ENCODE results near the gene ADAMTS2. TPM values are rescaled to one million over a fixed set of nuclear protein-coding genes. Genes with fewer than 3 reads are reported as not detected.

The ADAMTS2 gene
- total and polyA plus RNA-seq, 2 of the 8 experiments (the other 6 are each of a cell fraction or from before 2014, with no cell fraction given) = 6.6 to 7.3 TPM

DNA sequence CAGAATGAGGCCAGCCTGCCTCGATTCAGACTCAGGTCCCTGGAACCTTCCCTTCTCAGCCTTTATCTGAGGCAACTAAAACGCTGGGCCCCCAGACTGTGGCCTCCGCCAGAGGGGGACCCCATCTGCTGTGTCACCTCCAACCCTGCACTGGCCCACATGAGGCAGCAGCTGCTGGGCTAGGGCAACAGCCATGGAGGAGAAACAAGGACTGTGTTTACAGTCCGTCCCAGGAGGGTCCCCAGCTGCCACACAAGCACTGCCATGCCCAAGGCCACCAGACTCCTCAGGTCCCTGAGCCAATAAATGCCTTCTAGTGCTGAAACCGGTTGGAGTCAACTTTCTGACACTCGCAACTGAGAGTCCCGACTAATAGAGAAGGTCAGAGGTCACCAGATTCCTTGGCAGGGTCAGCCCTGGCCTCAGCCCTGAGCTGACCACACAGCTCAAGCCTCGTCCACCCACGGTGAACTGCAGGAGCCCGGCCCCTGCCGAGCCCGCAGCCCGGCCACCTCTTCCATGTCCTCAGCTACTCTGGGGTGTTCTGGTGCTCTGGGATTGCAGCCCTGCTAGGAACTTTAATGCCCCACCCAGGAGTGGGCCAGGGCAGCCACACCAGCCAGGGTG, 208.1 kb downstream of the ADAMTS2 start:
- no peak overlapping the region for H2BK5ac ChIP-seq (ENCODE audit: low read depth, low read length)
- H3K9me3 ChIP-seq (ENCODE audit: insufficient read depth in 2 of 2, low read depth in 1 of 2, low read length in 1 of 2) = peaks cover 0 to 3% of the 10 kb centered on the region in 2 experiments; a peak in 2 of 4 replicates
- no peak overlapping the region for H3K56ac ChIP-seq (replicated peaks; ENCODE audit: insufficient read length, low read depth, low read length)
- H3K27me3 ChIP-seq (replicated peaks in 1 of 4; ENCODE audit: control insufficient read depth in 3 of 4, extremely low read depth in 1 of 4, insufficient read depth in 3 of 4, low read length in 3 of 4) = no peaks in the 10 kb centered on the region
- H3K79me2 ChIP-seq (ENCODE audit: control insufficient read depth in 1 of 2, insufficient read depth in 2 of 2, low read length in 2 of 2) = no peaks in the 10 kb centered on the region
- H2BK12ac ChIP-seq (ENCODE audit: low read depth, low read length) = no peak overlapping the region
- no peak overlapping the region for H3K27ac ChIP-seq (ENCODE audit: low read depth, low read length)
- ChIA-PET POLR2A (ENCODE audit: partially characterized antibody) (no interaction called here), CTCF (ENCODE audit: partially characterized antibody) (interaction anchor here (1.0 kb wide), 1 partner anchor 20 kb away, joined by 3 read pairs; no protein-coding TSS in a partner anchor)
- H3K9ac ChIP-seq (replicated peaks in 1 of 4; ENCODE audit: extremely low read depth in 1 of 4, low read depth in 3 of 4, low read length in 3 of 4) = no peak overlapping the region
- H3K4ac ChIP-seq (replicated peaks; ENCODE audit: insufficient read length, low read depth, low read length) = no peak overlapping the region
- DNase-seq (ENCODE audit: low read depth in 1 of 2, low spot score in 2 of 2) (no peak), FAIRE-seq (no peak)
- H4K20me1 ChIP-seq (replicated peaks in 1 of 2; ENCODE audit: control insufficient read depth in 1 of 2, insufficient read depth in 2 of 2, low read length in 2 of 2) = no peaks in the 10 kb centered on the region
- no peak overlapping the region for H2AFZ ChIP-seq (ENCODE audit: low read length)
- no peak overlapping the region for H2BK120ac ChIP-seq (replicated peaks; ENCODE audit: low read depth, low read length)
- H3K79me1 ChIP-seq (ENCODE audit: low read depth, low read length) = no peaks in the 10 kb centered on the region
- no peak overlapping the region for H3K4me3 ChIP-seq (ENCODE audit: extremely low read depth in 1 of 4, insufficient read depth in 2 of 4, low read depth in 3 of 4, low read length in 4 of 4)
- no peak overlapping the region for H3K18ac ChIP-seq (ENCODE audit: extremely low read depth, low read length)
- H4K91ac ChIP-seq (replicated peaks; ENCODE audit: insufficient read length, low read length) = no peak overlapping the region
- H3K4me1 ChIP-seq (replicated peaks in 1 of 4; ENCODE audit: control insufficient read depth in 3 of 4, insufficient read depth in 4 of 4, low read length in 3 of 4) = peaks cover 0 to 3% (median 0%) of the 10 kb centered on the region in 4 experiments; a peak in 2 of 7 replicates
- H3K4me2 ChIP-seq (ENCODE audit: insufficient read depth in 1 of 2, low read depth in 2 of 2, low read length in 2 of 2) = no peak overlapping the region
- no peak overlapping the region for H4K5ac ChIP-seq (ENCODE audit: insufficient read length, low read depth, low read length)
- H3K23me2 ChIP-seq (ENCODE audit: low read depth, low read length) = no peaks in the 10 kb centered on the region
- no peak overlapping the region for H4K8ac ChIP-seq (ENCODE audit: extremely low read depth, insufficient read depth, low read length)
- WGBS, 2 experiments (ENCODE audit: extremely low coverage in 1 of 2, insufficient coverage in 1 of 2, insufficient read length in 1 of 2, insufficient replicate concordance in 2 of 2, low coverage in 1 of 2, low lambda C conversion rate in 2 of 2, missing lambda C conversion rate in 1 of 2) = 77% methylated on average over 13 of the region's 13 CpGs; no CpG with 5 or more reads in 1 of the 2 experiments
- no peak overlapping the region for H2BK15ac ChIP-seq (ENCODE audit: low read length)
- no peak overlapping the region for H3K14ac ChIP-seq (ENCODE audit: insufficient read length)
- H2BK20ac ChIP-seq (ENCODE audit: low read length) = no peak overlapping the region
- no peaks in the 10 kb centered on the region for H3K36me3 ChIP-seq (ENCODE audit: control insufficient read depth in 2 of 4, insufficient read depth in 4 of 4, low read length in 3 of 4)
- H2AK5ac ChIP-seq (ENCODE audit: low read depth, low read length) = no peak overlapping the region
- no peak overlapping the region for H3K23ac ChIP-seq (ENCODE audit: insufficient read length)
- TF ChIP-seq POLR2A (IDR thresholded peaks at IDR 0.05; ENCODE audit: control extremely low read depth in 1 of 2, low read depth in 2 of 2, low read length in 2 of 2) (no peak), RFX5 (IDR thresholded peaks at IDR 0.05; ENCODE audit: borderline replicate concordance, low read depth, low read length) (no peak), CTBP2 (IDR thresholded peaks at IDR 0.05; ENCODE audit: borderline replicate concordance, insufficient read depth, insufficient read length, low read length) (no peak), HDAC6 (IDR thresholded peaks at IDR 0.05; ENCODE audit: low read depth, low read length) (no peak), EZH2 (IDR thresholded peaks at IDR 0.05; ENCODE audit: low read depth, low read length, severe bottlenecking) (no peak), SP1 (IDR thresholded peaks at IDR 0.05; ENCODE audit: low read depth, low read length) (no peak), RAD21 (IDR thresholded peaks at IDR 0.05 in 1 of 2, conservative IDR thresholded peaks at IDR 0.05 in 1 of 2; ENCODE audit: low read depth in 2 of 2, low read length in 2 of 2) (no peak), SAP30 (IDR thresholded peaks at IDR 0.05; ENCODE audit: insufficient read depth, insufficient replicate concordance, low read length) (no peak), SP4 (IDR thresholded peaks at IDR 0.05; ENCODE audit: low read length) (no peak)
- TF ChIP-seq, protein P1, sequence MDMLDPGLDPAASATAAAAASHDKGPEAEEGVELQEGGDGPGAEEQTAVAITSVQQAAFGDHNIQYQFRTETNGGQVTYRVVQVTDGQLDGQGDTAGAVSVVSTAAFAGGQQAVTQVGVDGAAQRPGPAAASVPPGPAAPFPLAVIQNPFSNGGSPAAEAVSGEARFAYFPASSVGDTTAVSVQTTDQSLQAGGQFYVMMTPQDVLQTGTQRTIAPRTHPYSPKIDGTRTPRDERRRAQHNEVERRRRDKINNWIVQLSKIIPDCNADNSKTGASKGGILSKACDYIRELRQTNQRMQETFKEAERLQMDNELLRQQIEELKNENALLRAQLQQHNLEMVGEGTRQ (IDR thresholded peaks at IDR 0.05; ENCODE audit: low read length) = no peak
- TF ChIP-seq, protein P2, sequence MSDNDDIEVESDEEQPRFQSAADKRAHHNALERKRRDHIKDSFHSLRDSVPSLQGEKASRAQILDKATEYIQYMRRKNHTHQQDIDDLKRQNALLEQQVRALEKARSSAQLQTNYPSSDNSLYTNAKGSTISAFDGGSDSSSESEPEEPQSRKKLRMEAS (IDR thresholded peaks at IDR 0.05) = no peak
